ENCODE data around the gene PGBD2. TPM values are rescaled to one million over a fixed set of nuclear protein-coding genes. Genes with fewer than 3 reads are reported as not detected.
A peak's percentile ranks its signal among the peaks of the same experiment; 100 is the strongest.

The PGBD2 gene
- total and polyA plus RNA-seq, 10 of the 15 experiments (the other 5 are each of a cell fraction or from before 2014, with no cell fraction given) = 4.0 to 10.3 (median 4.5) TPM

GRCh38 chr1:248858096-248858890, 47.7 kb upstream of the PGBD2 start (continued):
- peak; percentile 35 for TF ChIP-seq E2F8 (IDR thresholded peaks at IDR 0.05; ENCODE audit: low read depth, partially characterized antibody)
- peak; percentile 80; the same call in 1 of the 2 replicates for TF ChIP-seq NBN (IDR thresholded peaks at IDR 0.05)
- TF ChIP-seq FOXK2 (IDR thresholded peaks at IDR 0.05) = no peak
- TF ChIP-seq RFX5 (IDR thresholded peaks at IDR 0.05; ENCODE audit: low read depth, low read length) = no peak
- TF ChIP-seq TBL1XR1 (IDR thresholded peaks at IDR 0.05; ENCODE audit: low read depth, low read length) = no peak
- TF ChIP-seq CUX1 (IDR thresholded peaks at IDR 0.05; ENCODE audit: insufficient replicate concordance, low read depth, low read length) = no peak
- TF ChIP-seq SMARCA5 (IDR thresholded peaks at IDR 0.05) = peak; percentile 92
- peak; percentile 56 to 69 (median 67) for TF ChIP-seq CTCF (IDR thresholded peaks at IDR 0.05 in 2 of 3, conservative IDR thresholded peaks at IDR 0.05 in 1 of 3; ENCODE audit: control insufficient read depth in 2 of 3, extremely low read depth in 1 of 3, insufficient read depth in 1 of 3, low read depth in 3 of 3, low read length in 3 of 3)
- TF ChIP-seq POLR2A (IDR thresholded peaks at IDR 0.05; ENCODE audit: low read depth, low read length) = peak; percentile 79
- no peak for TF ChIP-seq CEBPZ (IDR thresholded peaks at IDR 0.05; ENCODE audit: low read depth, low read length)
- peak; percentile 65 for TF ChIP-seq MAX (IDR thresholded peaks at IDR 0.05; ENCODE audit: low read depth, low read length)
- peak in 1 of 2 experiments; percentile 6; a peak in 1 of 4 replicates for TF ChIP-seq IKZF2 (IDR thresholded peaks at IDR 0.05)
- peak in 1 of 2 experiments; percentile 21; a peak in 1 of 4 replicates for TF ChIP-seq BHLHE40 (IDR thresholded peaks at IDR 0.05; ENCODE audit: borderline replicate concordance in 1 of 2, low read depth in 2 of 2, low read length in 1 of 2)
- 0 out of 2 replicates have a peak, but pooled peaks have one; percentile 65 for TF ChIP-seq HDGF (IDR thresholded peaks at IDR 0.05)
- TF ChIP-seq CHD1 (IDR thresholded peaks at IDR 0.05; ENCODE audit: low read depth, low read length) = 0 out of 2 replicates have a peak, but pooled peaks have one; percentile 32
